NK-92 (cell line): ENCODE measurements around the gene SPACA4.

Experiments used
- DNase-seq: peaks from one replicate; lab custom pipeline; 2025; ENCODE audit not compliant: unreplicated experiment; lab: John Stamatoyannopoulos, UW

Gene SPACA4

DNA sequence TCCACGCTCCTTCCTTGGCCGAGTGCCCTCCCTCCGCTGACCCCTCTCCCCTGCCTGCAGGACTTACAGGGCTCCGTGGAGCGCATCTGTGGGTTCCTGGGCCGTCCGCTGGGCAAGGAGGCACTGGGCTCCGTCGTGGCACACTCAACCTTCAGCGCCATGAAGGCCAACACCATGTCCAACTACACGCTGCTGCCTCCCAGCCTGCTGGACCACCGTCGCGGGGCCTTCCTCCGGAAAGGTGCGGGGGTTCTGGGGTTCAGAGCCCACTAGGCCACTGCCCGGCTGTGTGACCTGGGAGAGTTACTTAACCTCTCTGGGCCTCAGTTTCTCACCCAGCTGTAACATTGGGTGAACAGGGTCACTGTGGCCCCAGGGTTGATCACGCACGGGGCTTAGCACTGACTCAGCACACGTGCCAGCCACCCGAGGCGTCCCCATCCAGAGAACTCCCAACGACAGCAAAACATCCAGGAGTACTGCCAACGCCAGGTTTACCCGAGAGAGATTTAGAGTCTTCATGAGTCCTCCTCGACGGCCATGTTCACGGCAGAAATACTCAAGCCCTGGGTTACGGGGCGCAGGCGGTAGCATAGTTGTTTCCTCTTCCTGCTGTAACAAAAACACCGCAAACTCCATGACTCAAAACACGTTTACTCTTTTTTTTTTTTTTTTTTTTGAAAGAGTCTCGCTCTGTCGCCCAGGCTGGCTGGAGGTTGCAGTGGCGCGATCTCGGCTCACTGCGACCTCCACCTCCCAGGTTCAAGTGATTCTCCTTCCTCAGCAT lies 9.7 kb upstream of the SPACA4 start:
- DNase-seq = no peak

- DNase-seq = no peak
Observed at GRCh38 chr19:48598996-48599700, 7.4 kb upstream of the SPACA4 start.

- no peak for DNase-seq
Observed at GRCh38 chr19:48600679-48601417, 5.7 kb upstream of the SPACA4 start.

- DNase-seq = no peak
Observed at GRCh38 chr19:48603001-48603400, 3.5 kb upstream of the SPACA4 start.

DNA sequence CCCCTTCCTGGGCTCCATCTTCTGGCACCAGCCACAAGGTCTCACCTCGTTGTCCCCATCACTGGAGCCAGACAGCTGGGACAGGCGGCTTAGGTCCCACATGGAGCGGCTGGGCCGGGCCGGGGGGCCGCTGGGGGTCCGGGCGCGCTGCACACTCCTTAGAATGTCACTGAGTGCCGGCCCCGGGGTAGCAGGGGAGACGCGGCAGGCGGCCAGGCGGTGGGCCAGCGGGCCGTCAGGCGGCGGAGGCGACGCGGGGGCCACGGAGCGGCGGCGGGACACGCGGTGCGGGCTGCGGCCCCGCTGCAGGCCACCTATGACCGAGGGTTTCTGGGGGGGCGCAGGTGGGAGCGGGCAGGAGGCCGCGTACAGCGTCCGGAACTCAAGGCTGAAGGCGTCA lies 3.1 kb upstream of the SPACA4 start:
- no peak for DNase-seq

DNA sequence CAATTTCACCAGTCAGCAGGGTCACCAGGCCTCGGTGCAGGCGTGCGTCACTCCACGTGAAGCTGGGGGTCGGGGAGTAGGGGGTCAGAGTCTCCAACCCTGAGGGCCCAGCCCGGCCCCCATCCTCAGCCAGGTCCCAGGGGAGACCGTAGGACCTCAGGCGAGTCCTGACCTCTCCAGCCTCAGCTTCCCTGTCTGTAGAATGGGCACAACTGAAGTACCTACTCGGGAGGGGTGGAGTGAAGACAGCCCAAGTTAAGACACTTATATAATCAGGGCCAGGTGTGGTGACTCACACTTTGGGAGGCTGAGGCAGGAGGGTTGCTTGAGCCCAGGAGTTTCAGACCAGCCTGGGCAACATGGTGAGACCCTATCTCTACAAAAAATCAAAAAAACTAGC lies 2.7 kb upstream of the SPACA4 start:
- no peak for DNase-seq

DNA sequence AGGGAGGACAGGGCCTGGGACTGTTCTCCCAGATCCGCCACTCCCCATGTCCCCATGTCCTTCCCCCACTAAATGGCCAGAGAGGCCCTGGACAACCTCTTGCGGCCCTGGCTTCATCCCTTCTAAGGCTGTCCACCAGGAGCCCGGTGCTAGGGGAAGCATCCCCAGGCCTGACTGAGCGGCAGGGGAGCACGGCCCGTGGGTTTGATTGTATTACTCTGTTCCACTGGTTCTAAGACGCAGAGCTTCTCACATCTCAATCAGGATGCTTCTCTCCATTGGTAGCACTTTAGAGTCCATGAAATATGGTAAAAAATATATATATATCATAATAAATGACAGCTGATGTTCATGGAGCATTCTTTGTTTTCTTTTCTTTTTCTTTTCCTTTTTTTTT lies 815 bp downstream of the SPACA4 start:
- no peak for DNase-seq

DNA sequence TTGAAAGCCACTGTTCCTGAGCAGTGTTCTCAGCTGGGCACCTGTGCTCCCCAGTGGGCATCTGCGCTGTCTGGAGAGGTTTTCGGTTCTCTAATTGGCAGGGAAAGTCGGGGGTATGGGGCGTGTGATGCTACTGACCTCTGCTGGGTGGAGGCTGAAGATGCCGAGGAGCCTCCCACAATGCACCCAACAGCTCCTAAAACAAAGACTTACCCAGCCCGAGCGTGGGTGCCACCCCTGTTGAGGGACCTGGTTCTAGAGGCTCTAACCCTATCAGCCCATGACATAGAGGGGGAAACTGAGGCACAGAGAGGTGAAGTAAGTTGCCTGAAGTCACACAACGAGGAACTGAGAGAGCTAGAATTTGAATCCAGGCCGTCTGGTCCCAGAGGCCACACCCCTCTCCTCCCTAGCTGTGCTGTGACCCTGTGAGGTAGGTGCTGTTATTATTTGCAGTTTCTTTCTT lies 2.3 kb downstream of the SPACA4 start:
- DNase-seq = no peak

GRCh38 chr19:48609571-48610108 lies 3.1 kb downstream of the SPACA4 start:
- no peak for DNase-seq

GRCh38 chr19:48611872-48612271 lies 5.3 kb downstream of the SPACA4 start:
- DNase-seq = no peak

DNA sequence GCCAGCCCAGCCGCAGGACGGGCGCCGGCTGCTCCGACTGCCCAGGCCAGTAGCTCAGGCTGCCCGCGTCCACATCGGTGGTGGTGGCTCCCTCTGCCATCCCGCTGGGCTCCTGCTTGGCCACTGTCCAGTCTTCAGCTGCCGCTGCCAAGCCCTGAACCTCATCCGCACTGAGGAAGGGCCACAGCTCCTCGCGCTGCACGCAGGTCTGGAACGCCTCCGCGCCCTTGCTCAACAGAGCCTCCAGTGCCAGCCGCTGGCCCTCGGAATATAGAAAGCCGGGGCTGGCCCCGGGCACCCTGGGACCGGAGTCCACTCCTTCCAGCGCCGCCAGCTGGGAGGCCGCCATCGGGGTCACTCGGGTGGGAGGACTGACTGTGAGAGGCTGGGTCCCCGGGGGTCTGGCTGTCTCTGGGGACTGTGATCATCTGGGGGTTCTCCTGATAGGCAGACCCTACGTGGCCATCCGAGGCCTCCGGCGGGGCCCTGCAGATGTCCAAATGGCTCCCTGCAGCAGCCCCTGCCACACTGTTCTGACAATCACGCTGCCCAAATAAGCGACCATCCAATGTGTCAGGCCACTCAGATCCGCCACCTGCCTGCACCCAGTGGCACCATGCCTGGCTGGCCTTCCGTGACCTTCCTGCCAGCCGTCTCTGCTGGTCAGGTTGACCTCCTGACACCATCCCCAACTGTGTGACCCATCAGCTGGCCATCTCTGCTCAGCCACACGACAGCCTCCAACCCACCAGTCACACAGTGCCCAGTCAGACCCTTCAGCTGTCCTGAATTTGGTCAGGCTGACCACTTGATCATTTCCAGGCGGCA lies 6.7 kb downstream of the SPACA4 start:
- no peak for DNase-seq

DNA sequence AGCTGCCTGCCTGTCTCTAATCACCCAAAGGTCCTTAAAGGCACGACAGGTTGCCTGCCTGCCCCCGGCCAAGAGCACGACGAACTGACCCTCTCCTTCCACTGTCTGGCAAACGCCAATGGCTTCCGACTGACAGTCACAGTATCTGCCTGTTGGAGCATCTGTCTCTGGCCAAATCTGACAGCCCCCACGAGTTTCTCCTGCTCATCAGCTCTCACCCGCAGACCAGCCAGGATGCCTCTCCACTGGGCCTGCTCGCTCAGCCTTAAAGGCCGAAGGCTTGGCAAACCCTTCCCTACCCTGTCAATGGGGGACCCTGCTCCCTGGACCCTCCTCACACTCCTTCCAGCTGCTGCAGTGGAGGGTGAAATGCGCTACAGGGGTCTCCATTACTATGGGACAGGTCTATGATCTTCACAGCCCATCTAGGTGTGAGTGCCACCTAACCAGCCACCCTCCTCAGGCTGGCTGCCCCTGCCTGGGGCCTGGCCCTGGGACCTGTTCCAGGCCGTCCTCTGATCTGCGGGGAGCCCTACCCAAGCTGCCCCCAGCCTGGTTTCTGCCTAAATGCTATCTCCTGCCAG lies 7.4 kb downstream of the SPACA4 start:
- no peak for DNase-seq

DNA sequence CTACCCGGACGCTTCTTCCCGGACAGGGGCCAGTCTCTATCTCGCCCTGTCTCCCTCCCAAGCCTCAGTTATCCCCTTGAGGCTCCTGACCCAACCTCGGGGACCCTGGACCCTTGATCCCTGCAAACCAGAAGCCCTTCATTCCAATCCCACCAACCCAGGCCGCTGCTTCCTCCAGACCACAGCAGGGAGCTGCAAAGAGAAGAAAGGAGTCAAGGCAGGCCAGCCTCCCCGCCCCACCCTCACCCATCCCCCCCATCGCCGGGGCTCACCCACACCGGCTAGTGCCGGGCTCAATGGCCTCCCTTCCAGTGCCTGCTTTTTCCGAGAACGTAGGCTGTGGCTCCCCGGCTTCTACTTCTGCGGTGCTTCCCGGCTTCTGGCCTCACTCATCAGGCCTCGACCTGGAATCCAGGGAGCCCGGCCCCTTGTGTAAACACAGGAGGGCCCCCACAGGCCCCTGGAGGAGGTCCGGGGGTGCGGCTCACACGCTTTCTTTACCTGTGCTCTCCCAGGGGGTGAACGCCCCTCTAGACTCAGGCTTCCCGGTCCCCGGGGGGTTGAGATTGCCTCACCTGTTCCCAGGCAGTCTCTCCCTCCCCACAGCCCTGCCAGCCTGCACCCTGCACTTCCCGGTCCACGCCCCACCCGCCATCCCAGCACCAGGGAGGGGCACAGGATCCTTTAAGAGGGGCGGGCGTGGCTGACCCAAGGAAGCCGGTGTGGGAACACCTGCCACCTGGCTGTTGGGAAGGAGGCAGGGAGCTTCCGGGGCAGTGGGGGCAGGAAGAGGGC lies 8.1 kb downstream of the SPACA4 start, which contains the start of gene FAM83E:
Gene FAM83E (minus strand): TSS at position 641 of the 795 bp plus-strand sequence. CDS start 1,704 bp downstream, outside the sequence.
- DNase-seq = no peak

DNA sequence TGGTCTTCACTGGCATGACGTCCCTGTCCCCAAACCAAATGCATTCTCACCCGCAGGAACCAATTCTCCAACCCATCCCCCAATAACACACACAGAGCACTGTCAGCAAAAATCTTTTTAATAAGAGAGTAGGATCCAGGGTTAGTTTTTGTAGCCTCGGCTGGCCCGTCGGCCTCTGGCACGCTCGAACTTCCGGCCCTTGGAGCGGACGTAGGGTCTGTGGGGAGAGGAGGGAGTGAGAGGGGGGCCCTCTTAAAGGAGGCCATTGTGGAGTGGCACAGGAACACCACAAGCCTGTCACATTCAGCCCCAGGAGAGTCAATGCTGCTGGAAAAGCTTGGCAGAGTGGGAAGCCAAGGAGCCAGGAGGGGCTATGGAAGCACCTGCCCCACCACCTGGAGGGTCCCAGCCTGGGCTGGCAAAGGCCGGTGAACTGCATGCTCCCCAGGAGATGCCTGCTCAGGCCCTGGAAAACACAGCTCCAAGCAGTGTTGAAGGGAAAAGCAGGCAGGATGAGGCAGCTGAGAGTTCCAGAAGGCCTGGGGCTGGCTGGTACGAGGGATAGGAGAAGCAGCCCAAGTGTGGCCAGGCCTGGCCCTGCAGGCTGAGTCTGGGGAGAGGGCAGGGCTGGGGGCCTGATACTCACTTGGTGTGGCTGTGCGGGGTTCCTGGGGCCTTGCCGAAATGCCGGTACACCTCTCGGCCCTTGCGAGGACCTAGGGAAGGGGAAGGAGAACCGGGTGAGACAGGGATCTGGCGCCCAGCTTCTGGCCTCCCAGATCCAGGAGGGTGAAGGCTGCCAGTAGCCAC lies 8.9 kb downstream of the SPACA4 start:
- no peak for DNase-seq

DNA sequence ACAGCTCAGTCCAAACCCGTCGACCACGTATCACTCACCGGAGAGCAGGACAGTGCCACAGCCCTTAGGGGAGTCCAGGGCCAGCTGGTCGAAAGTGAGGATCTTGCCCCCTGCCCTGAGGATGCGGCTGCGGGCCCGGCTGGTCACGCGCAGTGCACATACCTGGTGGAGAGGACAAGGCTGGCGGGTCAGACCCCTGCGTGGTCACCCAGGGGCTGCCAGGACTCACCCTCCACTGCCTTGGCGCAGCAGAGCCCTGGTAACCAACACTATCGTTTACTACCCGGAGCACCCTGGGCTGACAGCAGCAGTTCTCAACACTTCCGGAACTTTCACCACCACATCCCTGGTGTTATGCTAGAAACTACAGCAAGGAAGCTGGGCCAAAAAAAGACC lies 9.5 kb downstream of the SPACA4 start:
- DNase-seq = no peak

- no peak for DNase-seq
Observed at GRCh38 chr19:48616491-48617056, 10.0 kb downstream of the SPACA4 start.

GRCh38 chr19:48617146-48617937 lies 10.8 kb downstream of the SPACA4 start:
- no peak for DNase-seq
